ENCODE data around the gene FIGN. TPM values are rescaled to one million over a fixed set of nuclear protein-coding genes. Genes with fewer than 3 reads are reported as not detected.
A peak's percentile ranks its signal among the peaks of the same experiment; 100 is the strongest.

Gene FIGN
- total and polyA plus RNA-seq, 11 donors = 3.0 to 16.5 (median 12.1) TPM

GRCh38 chr2:163686289-163686688, 49.5 kb downstream of the FIGN start:
- WGBS, 4 donors = 57 to 62% (median 59%) methylated on average over 4 of the region's 4 CpGs
- H3K27me3 ChIP-seq = no peaks in the 10 kb centered on the region
- ATAC-seq (no peak), DNase-seq (no peak)
- H3K4me3 ChIP-seq = no peak overlapping the region
- H3K36me3 ChIP-seq = no peaks in the 10 kb centered on the region
- intact Hi-C loops (cut with DNase I) = no loop called here
- TF ChIP-seq CTCF (IDR thresholded peaks at IDR 0.05) (no peak), POLR2A (IDR thresholded peaks at IDR 0.05) (no peak)
- H3K27ac ChIP-seq = no peak overlapping the region
- H3K4me1 ChIP-seq = peaks cover 0 to 58% (median 14%) of the 10 kb centered on the region in 12 donors
- H3K9me3 ChIP-seq = no peaks in the 10 kb centered on the region

GRCh38 chr2:163682695-163683094, 53.1 kb downstream of the FIGN start:
- 85 to 89% (median 86%) methylated on average over 1 of the region's 1 CpG for WGBS, 4 donors
- peaks cover 0 to 43% (median 11%) of the 10 kb centered on the region in 12 donors for H3K4me1 ChIP-seq
- TF ChIP-seq POLR2A (IDR thresholded peaks at IDR 0.05) = no peak
- TF ChIP-seq CTCF (IDR thresholded peaks at IDR 0.05) = peak in 3 of 12 donors; percentile 11 to 17 (median 14)
- H3K27me3 ChIP-seq = no peaks in the 10 kb centered on the region
- H3K36me3 ChIP-seq = no peaks in the 10 kb centered on the region
- H3K9me3 ChIP-seq = no peaks in the 10 kb centered on the region
- no peak overlapping the region for H3K27ac ChIP-seq
- DNase-seq = no peak
- peak in 1 of 4 donors; percentile 41 for ATAC-seq
- intact Hi-C loops (cut with DNase I) = no loop called here
- no peak overlapping the region for H3K4me3 ChIP-seq

- Histone ChIP-seq H3K4me3 (no peak overlapping the region), H3K27me3 (no peaks in the 10 kb centered on the region), H3K9me3 (no peaks in the 10 kb centered on the region), H3K4me1 (peaks cover 0 to 36% (median 7%) of the 10 kb centered on the region in 12 donors), H3K27ac (peak overlapping the region in 3 of 12 donors; percentile 8 to 18 (median 18)), H3K36me3 (no peaks in the 10 kb centered on the region)
- intact Hi-C loops (cut with DNase I) = no loop called here
- peak in 3 of 5 donors; percentile 27 to 37 (median 30) for DNase-seq
- peak; percentile 64 to 83 (median 69) for ATAC-seq
- TF ChIP-seq POLR2A (IDR thresholded peaks at IDR 0.05) = no peak
- TF ChIP-seq CTCF (IDR thresholded peaks at IDR 0.05) = no peak
- 39 to 63% (median 47%) methylated on average over 5 of the region's 5 CpGs for WGBS, 4 donors
Observed at GRCh38 chr2:163681745-163682144, 54.1 kb downstream of the FIGN start.

GRCh38 chr2:163675388-163675787, 60.4 kb downstream of the FIGN start:
- Histone ChIP-seq H3K4me3 (no peak overlapping the region), H3K27me3 (no peaks in the 10 kb centered on the region), H3K36me3 (no peaks in the 10 kb centered on the region), H3K4me1 (peaks cover 0 to 10% (median 0%) of the 10 kb centered on the region in 12 donors), H3K9me3 (no peaks in the 10 kb centered on the region), H3K27ac (no peak overlapping the region)
- TF ChIP-seq CTCF (IDR thresholded peaks at IDR 0.05) (no peak), POLR2A (IDR thresholded peaks at IDR 0.05) (no peak)
- no peak for ATAC-seq
- no peak for DNase-seq
- intact Hi-C loops (cut with DNase I) = no loop called here
- WGBS, 4 donors = 91 to 94% (median 93%) methylated on average over 2 of the region's 2 CpGs

All from heart left ventricle (tissue), 16 donors.